ENCODE results near the gene GLRX.

Gene GLRX

GRCh38 chr5:95848701-95849100, 26.2 kb upstream of the GLRX start:
- no peaks in the 10 kb centered on the region for H3K4me1 ChIP-seq (ENCODE audit: control insufficient read depth, insufficient read depth, low read length)
- H3K9ac ChIP-seq (ENCODE audit: low read depth, low read length): no peak overlapping the region
- no peaks in the 10 kb centered on the region for H3K9me3 ChIP-seq (ENCODE audit: control insufficient read depth, insufficient read depth, low read length)
- no peak overlapping the region for H3K4me3 ChIP-seq (ENCODE audit: low read depth, low read length)
- no peaks in the 10 kb centered on the region for H3K36me3 ChIP-seq (ENCODE audit: control insufficient read depth, insufficient read depth, low read length)
- no peaks in the 10 kb centered on the region for H3K27me3 ChIP-seq (ENCODE audit: control insufficient read depth, insufficient read depth, low read length)

GRCh38 chr5:95847261-95847592, 24.7 kb upstream of the GLRX start:
- H3K9me3 ChIP-seq (ENCODE audit: control insufficient read depth, insufficient read depth, low read length): no peaks in the 10 kb centered on the region
- H3K4me1 ChIP-seq (ENCODE audit: control insufficient read depth, insufficient read depth, low read length): no peaks in the 10 kb centered on the region
- H3K9ac ChIP-seq (ENCODE audit: low read depth, low read length): no peak overlapping the region
- no peaks in the 10 kb centered on the region for H3K27me3 ChIP-seq (ENCODE audit: control insufficient read depth, insufficient read depth, low read length)
- no peaks in the 10 kb centered on the region for H3K36me3 ChIP-seq (ENCODE audit: control insufficient read depth, insufficient read depth, low read length)
- no peak overlapping the region for H3K4me3 ChIP-seq (ENCODE audit: low read depth, low read length)

DNA sequence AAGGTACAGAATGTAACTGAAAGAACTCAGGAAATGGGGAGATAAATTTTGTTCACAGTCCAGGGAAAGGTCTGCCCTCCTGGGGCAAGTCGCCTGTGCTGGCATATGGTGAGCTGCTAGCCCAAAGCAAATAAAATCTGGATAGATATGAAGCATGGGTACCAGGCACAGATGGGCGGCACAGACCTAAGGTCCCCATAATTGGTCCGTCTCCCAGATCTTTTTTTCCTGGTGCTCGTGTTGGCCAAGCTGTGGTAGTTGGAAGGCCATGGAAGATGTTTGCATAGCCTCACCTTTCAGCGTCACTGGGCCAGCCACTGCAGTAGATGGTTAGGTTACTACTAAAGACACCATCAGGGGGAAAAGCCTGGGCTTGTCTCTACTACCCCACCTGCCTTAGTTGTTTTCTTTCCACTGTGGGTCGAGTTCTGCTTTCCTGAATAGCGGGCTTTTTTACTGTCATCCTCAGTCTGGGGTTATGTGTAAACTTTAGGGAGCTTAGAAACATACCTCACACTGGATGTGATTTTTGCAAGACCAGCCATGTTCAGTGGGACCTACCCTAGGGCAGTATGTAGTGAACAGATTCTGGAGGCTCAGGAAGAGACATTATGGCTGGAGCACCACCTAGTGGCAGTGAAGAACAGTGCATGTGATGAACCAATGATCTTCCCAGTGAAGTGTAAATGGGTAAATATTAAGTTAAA, 24.2 kb upstream of the GLRX start:
- Histone ChIP-seq H3K9ac (ENCODE audit: low read depth, low read length) (no peak overlapping the region), H3K9me3 (ENCODE audit: control insufficient read depth, insufficient read depth, low read length) (no peaks in the 10 kb centered on the region), H3K27me3 (ENCODE audit: control insufficient read depth, insufficient read depth, low read length) (no peaks in the 10 kb centered on the region), H3K4me3 (ENCODE audit: low read depth, low read length) (no peak overlapping the region), H3K4me1 (ENCODE audit: control insufficient read depth, insufficient read depth, low read length) (no peaks in the 10 kb centered on the region), H3K36me3 (ENCODE audit: control insufficient read depth, insufficient read depth, low read length) (no peaks in the 10 kb centered on the region)

GRCh38 chr5:95845391-95845790, 22.9 kb upstream of the GLRX start:
- Histone ChIP-seq H3K9me3 (ENCODE audit: control insufficient read depth, insufficient read depth, low read length) (no peaks in the 10 kb centered on the region), H3K27me3 (ENCODE audit: control insufficient read depth, insufficient read depth, low read length) (no peaks in the 10 kb centered on the region), H3K36me3 (ENCODE audit: control insufficient read depth, insufficient read depth, low read length) (no peaks in the 10 kb centered on the region), H3K9ac (ENCODE audit: low read depth, low read length) (no peak overlapping the region), H3K4me1 (ENCODE audit: control insufficient read depth, insufficient read depth, low read length) (no peaks in the 10 kb centered on the region), H3K4me3 (ENCODE audit: low read depth, low read length) (no peak overlapping the region)

GRCh38 chr5:95843733-95844223, 21.3 kb upstream of the GLRX start:
- no peaks in the 10 kb centered on the region for H3K4me1 ChIP-seq (ENCODE audit: control insufficient read depth, insufficient read depth, low read length)
- no peak overlapping the region for H3K4me3 ChIP-seq (ENCODE audit: low read depth, low read length)
- H3K27me3 ChIP-seq (ENCODE audit: control insufficient read depth, insufficient read depth, low read length): no peaks in the 10 kb centered on the region
- no peak overlapping the region for H3K9ac ChIP-seq (ENCODE audit: low read depth, low read length)
- H3K9me3 ChIP-seq (ENCODE audit: control insufficient read depth, insufficient read depth, low read length): no peaks in the 10 kb centered on the region
- no peaks in the 10 kb centered on the region for H3K36me3 ChIP-seq (ENCODE audit: control insufficient read depth, insufficient read depth, low read length)

DNA sequence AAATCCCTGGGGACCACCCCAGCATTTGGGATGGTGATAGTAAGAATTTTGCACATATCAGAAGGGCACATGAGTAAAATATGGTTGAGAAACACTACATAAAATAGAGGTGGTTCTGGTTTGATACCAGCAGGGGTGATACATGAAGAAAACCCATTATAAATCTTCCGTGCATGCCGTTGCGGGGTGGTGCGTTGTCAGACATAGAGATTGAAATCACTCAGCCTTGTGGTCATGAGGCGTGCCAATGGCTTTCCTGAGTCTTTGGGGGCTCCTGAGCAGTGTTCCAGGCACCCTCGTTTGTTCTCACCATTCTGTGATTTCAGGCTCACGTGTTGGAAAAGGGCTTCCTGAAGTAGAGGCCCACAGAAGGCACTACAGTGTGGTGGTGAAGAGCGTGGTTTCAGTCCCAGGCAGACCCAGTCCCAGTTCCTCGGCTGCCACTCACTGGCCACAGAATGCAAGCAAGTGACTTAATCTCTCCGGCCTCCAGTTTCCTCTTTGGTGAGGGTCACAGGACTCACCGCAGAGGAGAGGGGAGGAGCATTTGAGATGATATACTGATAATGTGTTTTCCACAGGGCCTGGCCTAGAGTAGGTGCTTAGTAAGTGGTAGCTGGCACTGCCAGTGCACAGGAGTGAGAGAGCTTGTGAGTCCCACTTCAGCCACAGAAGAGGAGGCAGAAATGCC, 20.5 kb upstream of the GLRX start:
- Histone ChIP-seq H3K4me1 (ENCODE audit: control insufficient read depth, insufficient read depth, low read length) (no peaks in the 10 kb centered on the region), H3K9ac (ENCODE audit: low read depth, low read length) (no peak overlapping the region), H3K27me3 (ENCODE audit: control insufficient read depth, insufficient read depth, low read length) (no peaks in the 10 kb centered on the region), H3K36me3 (ENCODE audit: control insufficient read depth, insufficient read depth, low read length) (no peaks in the 10 kb centered on the region), H3K4me3 (ENCODE audit: low read depth, low read length) (no peak overlapping the region), H3K9me3 (ENCODE audit: control insufficient read depth, insufficient read depth, low read length) (no peaks in the 10 kb centered on the region)

GRCh38 chr5:95841914-95842812, 19.6 kb upstream of the GLRX start:
- no peaks in the 10 kb centered on the region for H3K9me3 ChIP-seq (ENCODE audit: control insufficient read depth, insufficient read depth, low read length)
- no peak overlapping the region for H3K9ac ChIP-seq (ENCODE audit: low read depth, low read length)
- no peaks in the 10 kb centered on the region for H3K4me1 ChIP-seq (ENCODE audit: control insufficient read depth, insufficient read depth, low read length)
- H3K4me3 ChIP-seq (ENCODE audit: low read depth, low read length): no peak overlapping the region
- no peaks in the 10 kb centered on the region for H3K36me3 ChIP-seq (ENCODE audit: control insufficient read depth, insufficient read depth, low read length)
- H3K27me3 ChIP-seq (ENCODE audit: control insufficient read depth, insufficient read depth, low read length): no peaks in the 10 kb centered on the region

DNA sequence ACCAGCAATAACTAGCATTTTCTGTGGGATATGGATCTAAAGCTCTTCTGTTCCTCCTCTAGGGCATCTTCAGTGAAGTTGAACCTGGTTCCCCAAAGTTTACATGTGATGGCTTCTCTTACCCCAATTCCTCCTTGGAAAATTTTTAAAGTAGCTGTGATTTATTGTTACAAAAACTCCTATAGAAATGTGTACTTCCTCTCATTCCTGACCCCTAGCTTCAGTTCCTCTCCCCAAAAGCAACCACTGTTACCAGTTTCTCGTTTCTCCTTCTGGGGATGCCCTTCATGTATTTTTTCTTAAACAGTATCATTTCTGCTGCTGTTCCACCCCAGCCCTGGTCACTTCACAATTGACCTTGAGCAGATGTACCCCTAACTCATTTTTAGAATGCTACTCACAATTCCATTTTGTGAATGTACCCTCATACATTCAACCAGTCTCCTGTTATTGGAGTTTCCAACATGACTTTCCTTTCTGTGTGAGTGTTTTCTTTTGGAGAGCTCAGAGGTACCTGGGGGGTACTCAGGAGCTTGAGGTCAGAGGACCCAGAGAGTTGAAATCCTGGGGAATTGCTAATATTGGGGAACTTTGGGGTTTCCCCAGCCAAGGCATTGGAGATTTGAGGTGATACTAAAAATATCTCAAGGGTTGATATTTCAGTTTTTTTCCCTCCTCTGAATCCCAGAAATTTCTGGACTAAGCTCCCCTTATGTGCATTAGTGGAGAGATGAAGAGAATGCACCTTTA, 18.6 kb upstream of the GLRX start:
- Histone ChIP-seq H3K4me3 (ENCODE audit: low read depth, low read length) (no peak overlapping the region), H3K4me1 (ENCODE audit: control insufficient read depth, insufficient read depth, low read length) (no peaks in the 10 kb centered on the region)

GRCh38 chr5:95839658-95840057, 17.1 kb upstream of the GLRX start:
- H3K36me3 ChIP-seq (ENCODE audit: control insufficient read depth, insufficient read depth, low read length): no peaks in the 10 kb centered on the region
- no peak overlapping the region for H3K4me3 ChIP-seq (ENCODE audit: low read depth, low read length)
- H3K9ac ChIP-seq (ENCODE audit: low read depth, low read length): no peak overlapping the region
- H3K27me3 ChIP-seq (ENCODE audit: control insufficient read depth, insufficient read depth, low read length): no peaks in the 10 kb centered on the region
- H3K4me1 ChIP-seq (ENCODE audit: control insufficient read depth, insufficient read depth, low read length): no peaks in the 10 kb centered on the region
- H3K9me3 ChIP-seq (ENCODE audit: control insufficient read depth, insufficient read depth, low read length): no peaks in the 10 kb centered on the region

More for the DNA sequence above, 18.6 kb upstream of the GLRX start:
- H3K9ac ChIP-seq (ENCODE audit: low read depth, low read length): no peak overlapping the region
- no peaks in the 10 kb centered on the region for H3K9me3 ChIP-seq (ENCODE audit: control insufficient read depth, insufficient read depth, low read length)
- H3K27me3 ChIP-seq (ENCODE audit: control insufficient read depth, insufficient read depth, low read length): no peaks in the 10 kb centered on the region
- H3K36me3 ChIP-seq (ENCODE audit: control insufficient read depth, insufficient read depth, low read length): no peaks in the 10 kb centered on the region

DNA sequence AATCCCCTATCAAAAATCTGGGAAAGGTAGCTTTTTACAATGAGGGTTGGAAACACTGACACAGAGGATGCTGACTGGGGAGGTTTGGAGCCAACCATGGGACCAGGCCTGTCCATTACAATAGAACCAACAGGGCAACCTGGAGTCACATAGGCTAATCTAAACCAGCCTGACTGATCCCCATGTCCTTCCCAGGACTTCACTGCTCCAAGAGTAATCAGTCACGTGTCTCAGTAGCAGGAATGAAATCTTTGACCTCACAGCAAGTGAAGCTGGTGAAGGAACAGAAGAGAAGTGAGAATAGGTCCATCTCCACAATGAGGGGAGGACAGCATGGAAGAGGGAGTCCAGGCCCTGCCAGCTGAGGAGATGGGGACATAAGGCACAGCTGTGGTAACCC, 16.0 kb upstream of the GLRX start:
- H3K9ac ChIP-seq (ENCODE audit: low read depth, low read length): no peak overlapping the region
- H3K4me3 ChIP-seq (ENCODE audit: low read depth, low read length): no peak overlapping the region
- H3K4me1 ChIP-seq (ENCODE audit: control insufficient read depth, insufficient read depth, low read length): no peaks in the 10 kb centered on the region
- H3K9me3 ChIP-seq (ENCODE audit: control insufficient read depth, insufficient read depth, low read length): no peaks in the 10 kb centered on the region
- H3K27me3 ChIP-seq (ENCODE audit: control insufficient read depth, insufficient read depth, low read length): no peaks in the 10 kb centered on the region
- no peaks in the 10 kb centered on the region for H3K36me3 ChIP-seq (ENCODE audit: control insufficient read depth, insufficient read depth, low read length)

DNA sequence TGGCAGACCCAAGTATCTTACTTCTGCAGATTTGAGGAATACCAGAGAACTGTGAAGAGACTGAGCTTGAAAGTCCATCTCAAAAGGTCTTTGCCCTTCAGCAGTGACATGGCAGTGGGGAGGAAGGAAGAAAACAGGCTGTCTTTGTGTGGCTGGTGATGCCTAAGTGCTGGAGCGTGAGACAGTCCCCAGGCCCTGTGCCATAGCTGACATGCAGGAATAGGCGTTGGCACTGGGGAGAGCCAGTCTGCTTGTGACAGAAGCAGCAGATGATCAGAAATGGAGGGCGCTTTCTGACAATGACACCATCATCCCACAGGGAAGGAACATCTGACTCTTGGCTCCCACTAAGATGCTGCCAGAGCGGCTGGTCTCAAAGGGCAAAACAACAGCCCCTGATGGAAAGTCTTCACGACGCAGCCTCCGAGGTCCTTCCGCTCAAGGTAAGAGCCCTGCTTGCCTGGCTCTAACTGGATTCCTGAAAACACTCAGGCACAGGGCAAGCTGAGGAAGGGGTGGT, 15.5 kb upstream of the GLRX start:
- H3K9me3 ChIP-seq (ENCODE audit: control insufficient read depth, insufficient read depth, low read length): no peaks in the 10 kb centered on the region

More for the DNA sequence above, 15.5 kb upstream of the GLRX start:
- H3K36me3 ChIP-seq (ENCODE audit: control insufficient read depth, insufficient read depth, low read length): no peaks in the 10 kb centered on the region
- H3K27me3 ChIP-seq (ENCODE audit: control insufficient read depth, insufficient read depth, low read length): no peaks in the 10 kb centered on the region
- H3K9ac ChIP-seq (ENCODE audit: low read depth, low read length): no peak overlapping the region
- H3K4me1 ChIP-seq (ENCODE audit: control insufficient read depth, insufficient read depth, low read length): no peaks in the 10 kb centered on the region
- no peak overlapping the region for H3K4me3 ChIP-seq (ENCODE audit: low read depth, low read length)
